LHCN-M2 (cell line): ENCODE measurements around the gene PIEZO2. TPM values are rescaled to one million over a fixed set of nuclear protein-coding genes. Genes with fewer than 3 reads are reported as not detected.

ENCODE experiments used
- DNase-seq: peaks from one replicate; pipeline ENCODE4 v3.0.0-alpha.2; 2012; ENCODE audit warnings: low read depth
- total RNA-seq: library from RNA; depleted of rRNA; stranded (reverse); fragments of >200 nt; gene quantifications from 2 replicates; pipeline ENCODE4 v1.2.3, GENCODE V29; 2014

Gene PIEZO2
- total RNA-seq, 1 experiment from 2014 or later = 10.4 TPM

GRCh38 chr18:10899481-10899880 lies 249.9 kb downstream of the PIEZO2 start:
- no peak for DNase-seq

DNA sequence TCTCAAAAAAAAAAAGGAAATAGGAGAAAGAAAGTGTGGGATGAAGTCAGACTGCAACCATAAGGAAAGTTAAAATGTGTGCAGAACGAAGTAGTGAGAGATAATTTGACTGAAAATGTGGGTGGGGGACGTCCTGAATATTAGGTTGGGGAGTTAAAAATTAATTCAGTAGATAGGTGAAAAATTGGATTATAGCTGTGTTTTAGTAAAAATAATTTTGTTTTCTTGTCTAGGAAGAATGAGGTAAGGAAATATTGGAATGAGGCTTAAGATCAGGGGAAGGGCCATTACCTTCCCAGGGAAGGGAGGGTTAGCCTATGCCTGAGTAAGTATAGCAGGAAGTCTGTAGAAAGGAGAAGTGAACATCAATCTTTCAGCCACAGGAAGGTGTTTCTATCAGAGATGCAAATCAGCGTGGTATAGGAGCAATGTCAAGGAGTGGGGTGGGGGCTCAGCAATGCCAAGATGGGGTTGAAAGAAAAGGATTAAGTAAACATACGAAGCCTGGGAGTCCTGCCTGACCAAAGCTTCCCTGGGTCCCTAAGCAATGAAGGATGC lies 250.9 kb downstream of the PIEZO2 start:
- DNase-seq = no peak

DNA sequence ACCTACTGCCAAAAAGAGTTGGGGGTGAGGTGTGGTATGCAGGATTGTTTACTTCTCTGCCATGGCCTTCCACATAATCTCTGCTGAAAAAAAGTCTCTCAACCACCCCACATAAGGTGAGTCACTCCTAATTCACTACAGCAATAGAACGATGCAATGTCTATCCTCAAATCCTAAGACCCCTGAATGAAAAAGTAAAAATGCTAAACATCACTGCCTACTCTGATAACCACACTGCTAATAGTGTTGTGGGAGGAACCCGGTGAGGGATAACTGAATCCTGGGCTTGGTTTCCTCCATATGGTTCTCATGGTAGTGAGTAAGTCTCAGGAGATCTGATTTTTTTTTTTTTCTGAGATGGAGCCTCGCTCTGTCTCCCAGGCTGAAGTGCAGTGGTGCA lies 252.5 kb downstream of the PIEZO2 start:
- no peak for DNase-seq

DNA sequence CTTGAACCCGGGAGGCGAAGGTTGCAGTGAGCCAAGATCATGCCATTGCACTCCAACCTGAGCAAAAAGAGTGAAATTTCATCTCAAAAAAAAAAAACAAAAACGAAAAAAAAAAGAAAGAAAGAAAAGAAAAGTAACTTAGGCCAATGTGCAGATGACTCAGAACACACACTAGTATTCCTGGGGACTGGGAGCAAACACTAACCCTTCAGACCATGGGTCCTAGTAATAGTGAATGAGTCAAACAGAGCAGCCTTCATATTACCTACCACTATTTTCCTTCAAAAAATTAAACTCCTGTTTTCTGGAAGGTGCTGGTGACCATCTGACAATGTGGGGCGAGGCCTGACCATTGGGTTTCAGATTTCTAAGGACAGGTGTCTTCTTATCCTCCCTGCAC lies 253.4 kb downstream of the PIEZO2 start:
- peak; percentile 9 for DNase-seq

DNA sequence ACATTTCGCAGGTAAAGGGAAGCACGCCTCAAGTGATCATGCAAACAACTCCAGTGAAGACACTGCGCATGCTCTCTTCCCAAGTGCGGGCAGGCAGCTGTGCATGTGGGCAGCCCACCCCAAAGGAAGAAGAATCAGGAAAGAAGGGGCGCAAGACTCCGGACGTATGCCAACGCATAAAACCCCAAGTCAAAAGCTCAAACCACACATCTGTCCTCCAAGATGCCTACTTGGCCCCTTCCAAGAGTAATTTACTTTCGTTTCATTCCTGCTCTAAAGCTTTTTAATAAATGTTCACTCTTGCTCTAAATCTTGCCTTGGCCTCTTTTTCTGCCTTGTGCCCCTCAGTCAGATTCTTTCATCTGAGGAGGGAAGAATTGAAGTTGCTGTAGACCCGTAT lies 254.9 kb downstream of the PIEZO2 start:
- DNase-seq = no peak

- DNase-seq = no peak
Measured at GRCh38 chr18:10893761-10894160, 255.6 kb downstream of the PIEZO2 start.

GRCh38 chr18:10893196-10893595 lies 256.2 kb downstream of the PIEZO2 start:
- no peak for DNase-seq

DNA sequence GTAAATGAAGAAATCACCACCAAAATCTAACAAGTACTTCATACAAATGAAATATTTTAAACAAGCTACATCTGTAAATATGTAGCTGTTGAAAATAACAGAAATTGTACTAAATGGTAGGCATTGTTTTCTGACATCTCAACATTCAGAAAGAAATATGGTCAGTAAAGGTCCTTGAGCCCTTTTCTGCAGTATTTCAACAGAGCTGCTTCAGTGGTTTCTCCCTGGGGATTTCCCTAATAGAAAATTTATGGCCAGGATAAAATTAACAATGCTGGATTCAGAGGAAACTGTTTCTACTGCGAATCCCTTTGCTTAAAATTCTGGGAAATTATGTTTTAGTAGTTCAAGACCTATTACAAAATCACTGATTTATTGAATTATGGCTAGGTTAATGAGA lies 256.6 kb downstream of the PIEZO2 start:
- DNase-seq = peak; percentile 6

- DNase-seq = no peak
Measured at GRCh38 chr18:10890022-10890421, 259.3 kb downstream of the PIEZO2 start.

DNA sequence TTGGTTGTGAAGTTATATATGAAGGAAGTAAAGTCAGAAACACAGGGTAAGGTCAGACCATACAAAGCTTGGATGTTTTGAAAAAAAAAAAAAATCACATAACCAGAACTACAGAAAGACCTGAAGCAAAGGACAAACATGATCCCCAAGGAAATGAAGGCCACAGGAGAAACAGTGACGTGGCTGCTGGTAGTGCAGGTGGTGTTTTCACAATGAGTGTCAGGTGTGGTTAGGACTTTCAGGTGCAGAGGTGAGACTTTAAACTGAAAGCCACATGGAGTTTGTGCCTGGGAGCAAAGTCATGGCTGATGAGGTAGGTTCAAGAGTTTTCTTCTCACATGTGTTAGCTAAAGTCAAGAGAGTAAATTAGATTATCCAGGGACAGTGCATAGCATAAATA lies 270.7 kb downstream of the PIEZO2 start:
- DNase-seq = no peak

DNA sequence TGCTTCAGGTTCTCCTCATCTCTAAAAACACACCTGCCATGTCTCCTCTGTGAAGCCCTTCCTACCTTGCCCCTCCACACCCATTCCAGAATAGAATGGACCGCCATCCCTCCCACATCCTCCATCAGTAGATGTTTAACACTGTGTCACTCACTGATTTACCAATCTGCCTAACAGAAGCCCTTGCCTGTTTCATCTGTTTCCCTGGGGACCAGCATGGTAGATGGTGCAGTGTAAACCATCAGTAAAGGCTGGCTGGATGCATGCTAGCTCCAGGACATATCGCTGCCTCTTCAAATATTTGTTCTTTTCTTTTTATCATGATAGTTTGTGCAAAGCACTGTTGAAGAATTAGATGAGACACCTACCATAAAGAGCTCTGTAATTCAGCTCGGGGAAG lies 271.4 kb downstream of the PIEZO2 start:
- no peak for DNase-seq

GRCh38 chr18:10875811-10876210 lies 273.6 kb downstream of the PIEZO2 start:
- no peak for DNase-seq

- no peak for DNase-seq
Measured at GRCh38 chr18:10872304-10872703, 277.1 kb downstream of the PIEZO2 start.

GRCh38 chr18:10864722-10865121 lies 284.6 kb downstream of the PIEZO2 start:
- no peak for DNase-seq

GRCh38 chr18:10863026-10863425 lies 286.3 kb downstream of the PIEZO2 start:
- peak; percentile 6 for DNase-seq

GRCh38 chr18:10860928-10861327 lies 288.4 kb downstream of the PIEZO2 start:
- no peak for DNase-seq

DNA sequence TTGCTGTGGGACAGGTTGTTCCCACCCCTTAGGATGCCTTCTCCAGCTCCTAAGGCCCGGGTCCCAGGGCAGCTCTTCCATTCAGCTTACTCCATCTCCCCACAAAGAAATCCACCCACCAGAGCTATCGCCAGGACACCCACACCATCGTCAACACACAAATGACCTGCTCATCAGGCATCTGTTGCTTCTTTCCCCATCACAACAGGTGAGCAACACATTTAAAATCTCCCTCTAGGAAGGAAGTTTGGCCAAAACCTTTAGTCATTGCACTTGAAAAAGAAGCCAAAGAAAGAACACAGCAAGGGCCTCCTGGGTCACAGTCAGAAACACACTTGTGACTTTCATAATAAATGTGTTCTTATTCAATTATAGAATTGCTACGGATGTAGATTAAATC lies 289.0 kb downstream of the PIEZO2 start:
- DNase-seq = peak; percentile 18

DNA sequence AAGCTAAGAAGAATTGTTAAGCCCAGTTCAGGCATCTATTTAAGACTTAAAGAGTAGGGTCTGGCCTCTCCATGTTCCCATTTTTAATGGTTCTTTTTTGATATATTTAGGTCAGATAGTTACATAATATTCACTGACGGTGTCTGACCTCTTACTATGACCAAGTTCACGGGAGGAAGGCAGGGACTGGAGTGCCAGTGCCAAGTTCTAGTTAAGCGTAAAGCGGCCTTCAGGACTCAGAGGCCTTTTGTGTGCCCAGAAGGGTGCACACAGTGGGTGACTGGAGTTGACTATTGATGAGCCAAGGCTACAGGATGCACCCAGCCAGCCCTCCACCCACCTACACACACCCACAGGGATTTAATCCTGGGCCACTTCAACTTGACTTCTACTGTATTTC lies 290.9 kb downstream of the PIEZO2 start:
- no peak for DNase-seq

DNA sequence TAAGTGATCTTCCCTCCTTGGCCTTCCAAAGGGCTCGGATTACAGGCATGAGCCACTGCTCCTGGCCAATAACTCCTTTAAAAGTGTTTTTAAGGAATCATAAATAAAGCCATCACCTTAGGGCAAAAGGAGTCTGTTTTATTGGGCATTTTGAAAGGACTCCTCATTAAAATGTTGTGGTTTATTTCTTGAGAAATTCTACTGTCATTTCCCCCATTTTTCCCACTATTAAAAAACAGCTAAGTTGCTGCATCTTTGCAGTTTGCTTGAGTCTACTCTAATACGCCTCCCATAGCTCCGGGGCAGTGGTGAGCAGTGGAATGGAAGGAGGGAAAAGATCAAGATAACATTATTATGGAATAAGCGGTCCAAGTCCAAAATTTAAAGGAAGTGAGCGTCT lies 293.2 kb downstream of the PIEZO2 start:
- no peak for DNase-seq

- DNase-seq = no peak
Measured at GRCh38 chr18:10852385-10853303, 296.7 kb downstream of the PIEZO2 start.

DNA sequence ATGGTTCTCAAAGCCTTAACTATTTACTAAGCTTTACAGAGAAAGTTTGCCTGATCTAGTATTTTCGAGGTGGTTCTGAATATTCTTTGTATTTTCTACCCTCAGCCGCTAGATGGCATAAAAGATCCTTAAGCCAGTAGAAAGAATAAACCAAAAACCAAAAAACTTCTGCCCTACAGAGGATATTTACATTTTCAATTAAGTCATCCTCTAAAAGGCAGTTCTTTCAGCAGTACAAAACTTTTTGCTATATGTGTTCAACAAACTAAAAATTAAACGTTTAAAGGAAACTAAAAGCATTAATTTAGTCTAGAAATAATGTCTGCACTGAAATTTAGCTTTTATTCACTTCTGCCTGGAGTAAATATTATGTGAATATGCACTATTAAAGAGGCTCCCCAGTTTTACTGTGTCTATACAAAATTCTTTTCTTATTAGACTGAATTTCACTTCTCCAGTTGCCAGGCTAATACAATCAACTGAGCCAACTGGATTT lies 297.5 kb downstream of the PIEZO2 start:
- peak; percentile 65 for DNase-seq

DNA sequence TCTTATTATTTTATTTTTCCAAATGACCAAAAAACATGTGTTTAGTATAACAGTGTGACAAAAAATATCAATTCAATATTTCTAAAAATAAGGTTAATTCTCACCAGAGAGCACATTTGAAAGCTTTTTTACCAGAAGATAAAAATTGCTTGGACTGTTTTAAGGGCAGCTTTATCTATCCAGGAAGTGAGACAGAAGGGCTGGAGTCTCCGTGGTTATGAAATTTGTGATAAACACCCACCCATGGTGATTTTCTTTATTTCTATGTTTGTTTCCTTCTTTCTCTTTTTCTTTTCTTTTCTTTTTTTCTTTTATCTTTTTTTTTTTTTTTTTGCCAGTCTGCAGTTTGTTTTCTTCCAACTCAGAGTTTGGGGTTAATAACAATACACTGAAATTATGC lies 298.5 kb downstream of the PIEZO2 start:
- no peak for DNase-seq

GRCh38 chr18:10850216-10850615 lies 299.2 kb downstream of the PIEZO2 start:
- no peak for DNase-seq
